ENCODE measurements around the gene P3R3URF.

DNA sequence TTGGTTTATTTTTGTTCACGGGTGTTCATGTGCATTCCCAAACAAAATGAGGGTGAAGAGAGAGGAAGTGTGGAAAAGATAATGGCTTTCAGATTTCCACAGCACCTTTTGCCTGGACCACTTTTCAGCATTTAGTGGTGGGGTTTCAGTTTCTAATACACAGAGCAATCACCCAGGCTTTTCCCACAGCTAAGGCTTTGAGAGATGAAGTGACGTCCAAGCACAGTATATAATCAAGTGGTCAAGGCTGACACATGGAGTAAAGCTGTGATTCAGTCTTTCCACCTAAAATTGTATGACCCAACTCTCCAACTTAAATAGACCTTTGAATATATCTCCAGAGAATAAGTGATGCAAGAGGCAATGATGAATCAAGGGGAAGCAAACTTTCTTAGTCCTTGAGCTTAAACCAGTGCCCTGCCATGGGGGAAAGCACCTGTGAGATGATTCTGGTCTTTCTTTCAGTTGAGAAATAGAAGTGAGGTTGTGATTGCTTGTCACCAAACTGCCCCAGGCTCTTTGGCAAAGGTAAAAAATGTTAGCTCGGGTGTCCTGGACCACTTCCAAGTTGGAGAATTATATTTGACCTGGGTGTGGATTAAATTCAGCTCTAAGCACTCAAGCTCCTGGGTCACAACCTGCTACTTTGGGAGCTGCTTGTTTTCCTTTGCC is 41.5 kb downstream of the P3R3URF start:
- TF ChIP-seq, protein P1, sequence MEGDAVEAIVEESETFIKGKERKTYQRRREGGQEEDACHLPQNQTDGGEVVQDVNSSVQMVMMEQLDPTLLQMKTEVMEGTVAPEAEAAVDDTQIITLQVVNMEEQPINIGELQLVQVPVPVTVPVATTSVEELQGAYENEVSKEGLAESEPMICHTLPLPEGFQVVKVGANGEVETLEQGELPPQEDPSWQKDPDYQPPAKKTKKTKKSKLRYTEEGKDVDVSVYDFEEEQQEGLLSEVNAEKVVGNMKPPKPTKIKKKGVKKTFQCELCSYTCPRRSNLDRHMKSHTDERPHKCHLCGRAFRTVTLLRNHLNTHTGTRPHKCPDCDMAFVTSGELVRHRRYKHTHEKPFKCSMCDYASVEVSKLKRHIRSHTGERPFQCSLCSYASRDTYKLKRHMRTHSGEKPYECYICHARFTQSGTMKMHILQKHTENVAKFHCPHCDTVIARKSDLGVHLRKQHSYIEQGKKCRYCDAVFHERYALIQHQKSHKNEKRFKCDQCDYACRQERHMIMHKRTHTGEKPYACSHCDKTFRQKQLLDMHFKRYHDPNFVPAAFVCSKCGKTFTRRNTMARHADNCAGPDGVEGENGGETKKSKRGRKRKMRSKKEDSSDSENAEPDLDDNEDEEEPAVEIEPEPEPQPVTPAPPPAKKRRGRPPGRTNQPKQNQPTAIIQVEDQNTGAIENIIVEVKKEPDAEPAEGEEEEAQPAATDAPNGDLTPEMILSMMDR (IDR thresholded peaks at IDR 0.05): no peak
- no peak for TF ChIP-seq ZFX (IDR thresholded peaks at IDR 0.05; ENCODE audit: borderline replicate concordance)

All from 22Rv1 (cell line).